MM.1S (cell line): ENCODE data around the gene FYN.

Source experiments
- CTCF ChIP-seq: fragments of 300-600 bp; sonication (generic); IDR thresholded peaks from 2 replicates; pipeline ENCODE4 v1.5.1; 2016; ENCODE audit warnings: antibody characterized with exemption, low read length, mixed read lengths
- EZH2 ChIP-seq: fragments of 300-600 bp; sonication (generic); optimal IDR thresholded peaks from 2 replicates; pipeline ENCODE3; 2017; ENCODE audit warnings: low read depth, mild to moderate bottlenecking, antibody characterized with exemption, low read length, mixed read lengths
- EZH2phosphoT487 ChIP-seq: fragments of 300-600 bp; sonication (generic); IDR thresholded peaks from 2 replicates; pipeline ENCODE4 v1.6.1; 2018; ENCODE audit warnings: antibody characterized with exemption, low read length

DNA sequence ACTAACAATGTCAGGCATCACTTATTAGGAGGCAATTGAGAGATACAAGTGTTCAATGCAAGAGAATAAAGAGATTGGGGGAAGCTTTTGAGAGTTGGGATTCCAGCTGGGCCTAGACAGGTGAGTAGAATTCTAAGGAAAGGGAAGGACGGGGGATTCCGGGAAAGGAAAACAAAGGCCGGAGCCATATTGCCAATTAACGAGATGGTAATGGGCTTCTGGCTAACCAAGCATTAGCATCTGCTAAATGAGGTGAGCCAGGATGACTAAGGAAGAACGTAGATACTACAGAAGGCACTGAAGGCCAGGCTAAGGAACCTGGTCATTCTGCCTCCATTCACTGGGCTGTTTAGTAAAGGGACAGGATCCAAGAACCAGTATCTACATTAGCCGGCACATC, 10.5 kb downstream of the FYN start:
- no peak for TF ChIP-seq EZH2phosphoT487
- no peak for TF ChIP-seq CTCF
- no peak for TF ChIP-seq EZH2
